Bronchial epithelial cell (primary cell): ENCODE measurements around the gene PLPP7. TPM values are rescaled to one million over a fixed set of nuclear protein-coding genes. Genes with fewer than 3 reads are reported as not detected.

Experiments
- DNase-seq: peaks from one replicate; pipeline ENCODE4 v3.0.0-alpha.2; 2010; ENCODE audit warnings: low read depth
- FAIRE-seq: peaks from 2 replicates; lab custom pipeline; 2011; peaks lifted over from hg19 to GRCh38; lab: Jason Lieb, UNC
- H3K27me3 ChIP-seq: 2 replicates; pipeline ENCODE4 v1.5.1; 2011; ENCODE audit warnings: low read length; ENCODE audit not compliant: control insufficient read depth, insufficient read depth
- H3K36me3 ChIP-seq: 2 replicates; pipeline ENCODE4 v1.5.1; 2011; ENCODE audit warnings: low read length; ENCODE audit not compliant: control insufficient read depth, insufficient read depth
- H3K4me3 ChIP-seq: 2 replicates; pipeline ENCODE4 v1.5.1; 2011; ENCODE audit warnings: mild to moderate bottlenecking, low read depth, low read length, control low read depth
- total RNA-seq: library from RNA; depleted of rRNA; stranded (reverse); fragments of >200 nt; gene quantifications from 2 replicates; pipeline ENCODE4 v1.2.1, GENCODE V29; 2014
- TF ChIP-seq, protein P1 (sequence below): IDR thresholded peaks from 2 replicates; pipeline ENCODE4 v1.5.1; 2011; ENCODE audit warnings: mild to moderate bottlenecking, moderate library complexity, low read length, control low read depth, inconsistent platforms; ENCODE audit not compliant: insufficient read depth, severe bottlenecking

PLPP7 gene
- total RNA-seq, 1 donor from 2014 or later: not detected

DNA sequence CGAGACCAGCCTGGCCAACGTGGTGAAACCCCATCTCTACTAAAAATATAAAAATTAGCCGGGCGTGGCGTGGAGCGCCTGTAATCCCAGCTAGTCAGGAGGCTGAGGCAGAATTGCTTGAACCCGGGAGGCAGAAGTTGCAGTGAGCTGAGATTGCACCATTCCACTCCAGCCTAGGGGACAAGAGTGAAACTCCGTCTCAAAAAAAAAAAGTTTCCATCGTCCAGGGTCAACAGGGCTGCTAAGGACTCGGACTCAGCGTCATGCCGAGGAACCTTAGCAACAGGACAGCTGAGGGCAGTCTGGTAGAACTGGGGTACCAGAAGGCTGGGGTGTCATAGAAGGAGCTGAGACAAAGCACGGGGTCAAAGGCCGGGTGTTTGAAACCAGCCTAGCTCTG, 34.9 kb upstream of the PLPP7 start:
- FAIRE-seq (no peak), DNase-seq (no peak)
- Histone ChIP-seq H3K27me3 (peaks cover 4% of the 10 kb centered on the region), H3K4me3 (no peak overlapping the region), H3K36me3 (no peaks in the 10 kb centered on the region)
- TF ChIP-seq, protein P1, sequence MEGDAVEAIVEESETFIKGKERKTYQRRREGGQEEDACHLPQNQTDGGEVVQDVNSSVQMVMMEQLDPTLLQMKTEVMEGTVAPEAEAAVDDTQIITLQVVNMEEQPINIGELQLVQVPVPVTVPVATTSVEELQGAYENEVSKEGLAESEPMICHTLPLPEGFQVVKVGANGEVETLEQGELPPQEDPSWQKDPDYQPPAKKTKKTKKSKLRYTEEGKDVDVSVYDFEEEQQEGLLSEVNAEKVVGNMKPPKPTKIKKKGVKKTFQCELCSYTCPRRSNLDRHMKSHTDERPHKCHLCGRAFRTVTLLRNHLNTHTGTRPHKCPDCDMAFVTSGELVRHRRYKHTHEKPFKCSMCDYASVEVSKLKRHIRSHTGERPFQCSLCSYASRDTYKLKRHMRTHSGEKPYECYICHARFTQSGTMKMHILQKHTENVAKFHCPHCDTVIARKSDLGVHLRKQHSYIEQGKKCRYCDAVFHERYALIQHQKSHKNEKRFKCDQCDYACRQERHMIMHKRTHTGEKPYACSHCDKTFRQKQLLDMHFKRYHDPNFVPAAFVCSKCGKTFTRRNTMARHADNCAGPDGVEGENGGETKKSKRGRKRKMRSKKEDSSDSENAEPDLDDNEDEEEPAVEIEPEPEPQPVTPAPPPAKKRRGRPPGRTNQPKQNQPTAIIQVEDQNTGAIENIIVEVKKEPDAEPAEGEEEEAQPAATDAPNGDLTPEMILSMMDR: no peak

DNA sequence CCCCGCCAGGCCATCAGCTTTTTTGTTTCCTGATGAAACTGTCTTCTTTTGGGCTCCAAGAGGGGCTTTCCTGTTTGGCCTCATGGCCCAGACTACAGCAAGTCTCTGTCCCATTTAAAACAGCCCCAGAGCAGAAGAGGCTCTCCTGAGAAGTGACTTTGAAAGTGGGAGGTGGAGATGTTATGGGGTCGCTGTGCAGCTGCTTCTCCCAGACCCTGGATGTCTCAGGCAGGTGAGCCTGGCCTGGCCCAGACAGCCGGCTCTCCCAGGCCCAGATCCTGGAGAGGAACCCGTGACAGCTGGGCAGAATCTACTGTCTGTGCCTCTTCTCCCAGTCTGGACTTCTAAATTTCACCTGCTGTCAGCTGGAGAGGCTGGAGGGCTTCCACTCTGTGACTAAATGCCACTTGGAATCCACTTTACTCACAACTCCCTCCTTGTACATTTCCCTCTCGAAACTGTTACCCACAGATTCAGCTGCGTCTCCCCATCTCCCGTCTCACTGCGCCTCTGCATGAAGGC, 33.8 kb upstream of the PLPP7 start:
- TF ChIP-seq, protein P1: no peak
- DNase-seq (no peak), FAIRE-seq (no peak)
- Histone ChIP-seq H3K4me3 (no peak overlapping the region), H3K36me3 (no peaks in the 10 kb centered on the region), H3K27me3 (peaks cover 4% of the 10 kb centered on the region)

DNA sequence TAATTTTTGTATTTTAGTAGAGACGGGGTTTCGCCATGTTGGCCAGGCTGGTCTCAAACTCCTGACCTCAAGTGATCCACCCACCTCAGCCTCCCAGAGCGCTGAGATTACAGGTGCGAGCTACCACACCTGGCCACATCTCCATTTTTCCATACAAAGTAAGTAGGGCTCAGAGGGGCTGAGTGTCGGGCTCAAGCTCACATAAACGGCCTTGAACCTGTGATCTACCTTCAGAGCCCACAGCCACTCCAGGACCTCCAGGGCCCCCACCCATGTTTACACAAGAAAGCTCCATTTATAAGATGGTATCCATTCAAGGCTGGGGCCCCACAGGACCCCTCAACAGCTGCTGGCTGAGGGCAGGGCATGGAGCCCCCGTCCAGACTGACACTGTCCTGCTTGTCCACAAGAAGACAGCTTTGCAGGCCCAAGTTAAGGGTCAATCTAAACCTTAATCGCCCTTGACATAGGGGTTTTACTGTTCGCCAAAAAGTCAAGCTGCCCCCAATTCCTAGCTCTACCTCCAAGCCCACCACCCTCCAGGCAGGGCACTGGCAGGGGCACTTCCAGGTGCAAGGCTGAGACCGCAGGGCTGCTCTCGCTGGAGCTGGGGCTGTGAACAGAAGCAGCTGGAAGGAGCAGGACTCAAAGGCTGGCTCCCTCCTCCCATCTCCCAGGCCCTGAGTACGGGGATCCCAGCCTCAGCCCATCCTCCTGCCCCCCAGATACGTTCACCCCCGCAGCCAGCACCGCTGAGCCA, 32.1 kb upstream of the PLPP7 start:
- Histone ChIP-seq H3K4me3 (no peak overlapping the region), H3K27me3 (peaks cover 4% of the 10 kb centered on the region), H3K36me3 (no peaks in the 10 kb centered on the region)
- no peak for FAIRE-seq
- no peak for DNase-seq
- TF ChIP-seq, protein P1: no peak

DNA sequence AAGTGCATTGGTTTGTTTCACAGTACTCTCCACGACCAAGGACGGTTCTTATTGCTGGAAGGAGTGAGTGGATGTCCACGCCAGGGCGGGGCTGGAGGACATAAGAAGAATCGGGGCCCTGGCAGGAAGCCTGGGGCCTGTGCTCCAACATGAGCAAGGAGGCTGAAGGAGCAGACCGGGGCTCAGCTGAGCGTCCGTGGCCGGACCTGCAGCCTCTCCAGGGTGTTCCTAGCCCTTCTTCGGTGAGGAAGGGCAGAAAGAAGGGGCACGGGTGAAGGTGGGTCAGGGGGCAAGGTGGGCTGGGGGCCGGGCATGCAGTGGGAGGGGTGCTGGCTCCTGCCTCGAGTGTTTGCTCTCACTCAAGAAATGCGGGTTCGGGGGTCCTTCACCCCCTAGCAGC, 31.3 kb upstream of the PLPP7 start:
- Histone ChIP-seq H3K27me3 (peaks cover 4% of the 10 kb centered on the region), H3K36me3 (no peaks in the 10 kb centered on the region), H3K4me3 (no peak overlapping the region)
- FAIRE-seq: no peak
- no peak for DNase-seq
- TF ChIP-seq, protein P1: no peak

DNA sequence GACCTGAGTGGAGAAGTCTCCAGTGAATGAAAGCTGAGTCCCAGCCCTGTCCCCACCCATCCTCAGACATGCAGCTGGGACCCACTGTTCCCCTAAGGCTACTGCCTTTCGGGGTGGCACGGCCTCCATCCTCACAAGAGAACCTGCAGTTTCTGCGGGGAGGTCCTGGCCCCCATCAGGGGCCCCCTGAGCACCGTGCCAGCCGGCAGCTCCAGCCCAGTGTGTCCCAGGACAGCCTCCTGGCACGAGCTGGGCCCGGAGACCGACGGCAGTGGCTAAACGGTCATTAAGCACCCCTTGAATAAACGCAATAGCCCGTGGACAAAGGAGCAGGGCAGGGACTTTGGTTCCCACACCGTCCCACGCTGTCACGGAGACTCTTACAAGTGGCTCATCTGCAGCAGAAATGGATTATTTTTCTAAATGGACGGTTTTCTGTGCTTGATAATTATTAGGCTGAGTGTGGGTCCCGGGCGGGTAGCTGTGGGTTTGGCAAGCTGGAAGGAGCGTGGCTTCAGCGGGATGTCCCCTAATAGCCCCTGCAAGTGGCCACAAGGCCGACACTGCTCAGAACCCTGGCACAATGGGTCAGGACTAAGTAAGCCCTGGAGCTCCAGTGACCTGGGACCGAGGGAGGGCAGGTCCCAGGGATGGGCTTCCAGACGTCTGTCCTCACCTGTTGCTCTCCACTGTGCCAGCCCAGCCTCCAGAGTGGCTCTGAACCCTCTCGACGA, 30.7 kb upstream of the PLPP7 start:
- DNase-seq (no peak), FAIRE-seq (no peak)
- H3K36me3 ChIP-seq: no peaks in the 10 kb centered on the region
- TF ChIP-seq, protein P1: no peak
- H3K27me3 ChIP-seq: peaks cover 4% of the 10 kb centered on the region
- no peak overlapping the region for H3K4me3 ChIP-seq
